HepG2 (cell line): ENCODE results near the gene STAT6. TPM values are rescaled to one million over a fixed set of nuclear protein-coding genes. Genes with fewer than 3 reads are reported as not detected.

ENCODE experiments used
- CEBPB ChIP-seq: IDR thresholded peaks from 2 replicates; pipeline ENCODE4 v1.6.1; 2011; ENCODE audit warnings: low read depth, low read length, improper control_type of control experiment, borderline replicate concordance
- FOXO1 ChIP-seq: sonication (generic); formaldehyde crosslinking; IDR thresholded peaks from 2 replicates; pipeline ENCODE4 v1.4.0; 2020; ENCODE audit warnings: missing genetic modification reagents
- HHEX ChIP-seq: IDR thresholded peaks from 2 replicates; pipeline ENCODE4 v1.6.1; 2016; ENCODE audit warnings: control low read depth
- JUN ChIP-seq: sonication (generic); formaldehyde crosslinking; IDR thresholded peaks from 2 replicates; pipeline ENCODE4 v1.4.0; 2020; ENCODE audit warnings: mild to moderate bottlenecking, missing genetic modification reagents
- KDM1A ChIP-seq: IDR thresholded peaks from 2 replicates; pipeline ENCODE4 v1.6.1; 2016; ENCODE audit warnings: missing compliant biosample characterization
- MEIS1 ChIP-seq: sonication (generic); formaldehyde crosslinking; IDR thresholded peaks from 2 replicates; pipeline ENCODE4 v1.9.0; 2021; ENCODE audit warnings: mild to moderate bottlenecking, missing genetic modification reagents, moderate library complexity, borderline replicate concordance
- MTA3 ChIP-seq: sonication (generic); formaldehyde crosslinking; IDR thresholded peaks from 2 replicates; pipeline ENCODE4 v1.4.0; 2020; ENCODE audit warnings: missing genetic modification reagents
- NCOA1 ChIP-seq: sonication (generic); formaldehyde crosslinking; IDR thresholded peaks from 2 replicates; pipeline ENCODE4 v1.9.0; 2021; ENCODE audit warnings: missing genetic modification reagents
- NCOA5 ChIP-seq: sonication (generic); formaldehyde crosslinking; IDR thresholded peaks from 2 replicates; pipeline ENCODE4 v1.4.0; 2020; ENCODE audit warnings: missing genetic modification reagents
- NFE2L2 ChIP-seq: fragments of 150-350 bp; IDR thresholded peaks from 2 replicates; pipeline ENCODE4 v1.6.1; 2014; ENCODE audit warnings: low read length
- PAWR ChIP-seq: sonication (generic); formaldehyde crosslinking; IDR thresholded peaks from 2 replicates; pipeline ENCODE4 v1.4.0; 2020; ENCODE audit warnings: missing genetic modification reagents, mild to moderate bottlenecking, borderline replicate concordance
- POGZ ChIP-seq: sonication (generic); formaldehyde crosslinking; IDR thresholded peaks from 2 replicates; pipeline ENCODE4 v1.4.0; 2020; ENCODE audit warnings: mild to moderate bottlenecking, missing genetic modification reagents
- RBM22 ChIP-seq: fragments of 200-400 bp; formaldehyde crosslinking; optimal IDR thresholded peaks from 2 replicates; pipeline ENCODE3; 2017; ENCODE audit warnings: mild to moderate bottlenecking, low read length, moderate library complexity
- SMARCC2 ChIP-seq: fragments of 450-650 bp; IDR thresholded peaks from 2 replicates; pipeline ENCODE4 v1.6.1; 2017; ENCODE audit warnings: antibody characterized with exemption, mild to moderate bottlenecking
- TARDBP ChIP-seq: sonication (generic); formaldehyde crosslinking; IDR thresholded peaks from 2 replicates; pipeline ENCODE4 v1.8.0; 2022; ENCODE audit warnings: mild to moderate bottlenecking, missing genetic modification reagents
- TFDP1 ChIP-seq: IDR thresholded peaks from 2 replicates; pipeline ENCODE4 v1.6.1; 2016; ENCODE audit warnings: missing compliant biosample characterization, missing genetic modification reagents, borderline replicate concordance
- U2AF1 ChIP-seq: fragments of 200-400 bp; formaldehyde crosslinking; optimal IDR thresholded peaks from 2 replicates; pipeline ENCODE3; 2017; ENCODE audit warnings: mild to moderate bottlenecking, low read depth, low read length
- U2AF2 ChIP-seq: fragments of 200-400 bp; formaldehyde crosslinking; IDR thresholded peaks from 2 replicates; pipeline ENCODE4 v1.6.1; 2017; ENCODE audit warnings: low read depth, mild to moderate bottlenecking, low read length
- ZBTB42 ChIP-seq: sonication (generic); formaldehyde crosslinking; IDR thresholded peaks from 2 replicates; pipeline ENCODE4 v1.5.0; 2020; ENCODE audit warnings: mild to moderate bottlenecking, missing genetic modification reagents
- ZBTB7A ChIP-seq: sonication (generic); formaldehyde crosslinking; IDR thresholded peaks from 2 replicates; pipeline ENCODE4 v1.8.0; 2022; ENCODE audit warnings: mild to moderate bottlenecking, missing genetic modification reagents
- ZNF124 ChIP-seq: sonication (generic); formaldehyde crosslinking; IDR thresholded peaks from 2 replicates; pipeline ENCODE4 v1.4.0; 2020; ENCODE audit warnings: missing genetic modification reagents
- ZNF205 ChIP-seq: IDR thresholded peaks from 2 replicates; pipeline ENCODE4 v1.6.1; 2018; ENCODE audit warnings: missing biosample characterization, missing genetic modification reagents
- ZNF251 ChIP-seq: sonication (generic); formaldehyde crosslinking; IDR thresholded peaks from 2 replicates; pipeline ENCODE4 v1.9.0; 2021; ENCODE audit warnings: mild to moderate bottlenecking, missing genetic modification reagents
- ZNF260 ChIP-seq: sonication (generic); formaldehyde crosslinking; IDR thresholded peaks from 2 replicates; pipeline ENCODE4 v1.4.0; 2020; ENCODE audit warnings: missing genetic modification reagents, low read depth, mild to moderate bottlenecking, borderline replicate concordance
- ZNF275 ChIP-seq: sonication (generic); formaldehyde crosslinking; IDR thresholded peaks from 2 replicates; pipeline ENCODE4 v1.8.0; 2022; ENCODE audit warnings: missing genetic modification reagents, mild to moderate bottlenecking, inconsistent platforms, borderline replicate concordance
- ZNF605 ChIP-seq: sonication (generic); formaldehyde crosslinking; IDR thresholded peaks from 2 replicates; pipeline ENCODE4 v1.8.0; 2022; ENCODE audit warnings: mild to moderate bottlenecking, missing genetic modification reagents
- ZNF660 ChIP-seq: sonication (generic); formaldehyde crosslinking; IDR thresholded peaks from 2 replicates; pipeline ENCODE4 v1.5.1; 2020; ENCODE audit warnings: mild to moderate bottlenecking, low read depth, missing genetic modification reagents, borderline replicate concordance
- ZNF709 ChIP-seq: sonication (generic); formaldehyde crosslinking; IDR thresholded peaks from 2 replicates; pipeline ENCODE4 v1.5.0; 2020; ENCODE audit warnings: mild to moderate bottlenecking, missing genetic modification reagents
- ZNF720 ChIP-seq: sonication (generic); formaldehyde crosslinking; IDR thresholded peaks from 2 replicates; pipeline ENCODE4 v1.4.0; 2020; ENCODE audit warnings: missing genetic modification reagents
- ZNF777 ChIP-seq: sonication (generic); formaldehyde crosslinking; IDR thresholded peaks from 2 replicates; pipeline ENCODE4 v1.4.0; 2020; ENCODE audit warnings: missing genetic modification reagents
- ZNF784 ChIP-seq: sonication (generic); formaldehyde crosslinking; IDR thresholded peaks from 2 replicates; pipeline ENCODE4 v1.5.1; 2020; ENCODE audit warnings: missing genetic modification reagents, mild to moderate bottlenecking, borderline replicate concordance
- polyA plus RNA-seq, 8 experiments: library from polyadenylated mRNA; depleted of rRNA in 3 of 8; stranded (reverse) in 7 of 8; unstranded in 1 of 8; fragments of >200 nt; fragmentation: Illumina TruSeq in 4 of 8; extraction: Trizol in 4 of 8; gene quantifications; 2 replicates each; pipeline versions ENCODE4 v1.2.1 to v1.2.3, GENCODE V29; 2011 to 2016; ENCODE audit warnings: low read depth in 4 of 8, missing spikeins in 1 of 8, mixed read lengths in 1 of 8; ENCODE audit not compliant: insufficient read depth in 1 of 8
- total RNA-seq, 5 experiments: library from RNA; depleted of rRNA; stranded (reverse); fragments of >200 nt; fragmentation: Illumina TruSeq; extraction: Trizol; gene quantifications; 2 replicates each; pipeline ENCODE4 v1.2.3, GENCODE V29; 2016; ENCODE audit warnings: low read depth in 1 of 5

STAT6 gene
- total and polyA plus RNA-seq, 2 of the 13 experiments (the other 11 are each of a cell fraction or from before 2014, with no cell fraction given), result 28.0 to 62.2 TPM

- TF ChIP-seq TFDP1 (CRISPR knock-in tag) (no peak), POGZ (CRISPR knock-in tag) (peak; percentile 32; the same call in 1 of the 2 replicates), FOXO1 (CRISPR knock-in tag) (no peak), ZNF784 (no peak), ZNF777 (CRISPR knock-in tag) (no peak), NCOA5 (no peak), ZNF709 (no peak), PAWR (no peak), ZNF720 (CRISPR knock-in tag) (no peak), ZBTB42 (CRISPR knock-in tag) (no peak), MEIS1 (CRISPR knock-in tag) (no peak), JUN (CRISPR knock-in tag) (no peak; the same call in 1 of the 2 replicates), RBM22 (no peak), TARDBP (peak; percentile 31; the same call in 1 of the 2 replicates), ZNF260 (CRISPR knock-in tag) (no peak), ZNF124 (CRISPR knock-in tag) (no peak), MTA3 (CRISPR knock-in tag) (no peak), KDM1A (CRISPR knock-in tag) (no peak), ZNF605 (CRISPR knock-in tag) (no peak), CEBPB (peak; percentile 58; the same call in 1 of the 2 replicates), SMARCC2 (no peak), ZNF251 (no peak), ZBTB7A (CRISPR knock-in tag) (no peak), HHEX (CRISPR knock-in tag) (0 out of 2 replicates have a peak, but pooled peaks have one; percentile 17), ZNF660 (no peak), NFE2L2 (peak; percentile 86), ZNF275 (CRISPR knock-in tag) (no peak), U2AF2 (no peak), U2AF1 (no peak), ZNF205 (CRISPR knock-in tag) (no peak), NCOA1 (CRISPR knock-in tag) (no peak)
Measured at GRCh38 chr12:57138526-57139272, 27.5 kb upstream of the STAT6 start (continued).
